Endothelial cell of umbilical vein (primary cell): ENCODE measurements around the gene KRTAP2-1. TPM values are rescaled to one million over a fixed set of nuclear protein-coding genes. Genes with fewer than 3 reads are reported as not detected.

ENCODE experiments used
- BruUV-seq: library from RNA; stranded (reverse); fragments of 400-500 nt; replicated peaks from 2 replicates; lab custom pipeline; 2021; lab: Mats Ljungman, UMichigan
- CTCF ChIA-PET: fragments of 300-600, 350-600 bp; sonication (Branson Sonifier 250); formaldehyde crosslinking; loops from one replicate; lab custom pipeline; 2021; ENCODE audit warnings: antibody characterized with exemption, inconsistent platforms; lab: Charles Lee
- POLR2A ChIA-PET: fragments of 300-600, 350-600 bp; sonication (Branson Sonifier 250); formaldehyde crosslinking; loops from one replicate; lab custom pipeline; 2021; ENCODE audit warnings: antibody characterized with exemption, inconsistent platforms; lab: Charles Lee
- DNase-seq: peaks from one replicate; pipeline ENCODE4 v3.0.0-alpha.2; 2011; ENCODE audit warnings: low read depth, low spot score
- FAIRE-seq: peaks from 2 replicates; lab custom pipeline; 2011; peaks lifted over from hg19 to GRCh38; lab: Jason Lieb, UNC
- H2AFZ ChIP-seq: 2 replicates; pipeline ENCODE4 v1.6.0; 2012; ENCODE audit warnings: low read depth, low read length, control low read depth, inconsistent platforms
- H3K27ac ChIP-seq: 2 replicates; pipeline ENCODE4 v1.5.1; 2011; ENCODE audit warnings: low read depth, mild to moderate bottlenecking, control low read depth, low read length, moderate library complexity; ENCODE audit not compliant: insufficient read depth
- H3K27me3 ChIP-seq, 2 experiments: 2 replicates each; pipeline versions ENCODE4 v1.6.0 to v1.6.1; 2011; ENCODE audit warnings: low read length in 2 of 2, mixed read lengths in 1 of 2; ENCODE audit not compliant: control insufficient read depth in 2 of 2, insufficient read depth in 2 of 2
- H3K36me3 ChIP-seq, 2 experiments: 2 replicates in 1 of 2; 3 replicates in 1 of 2; pipeline ENCODE4 v1.5.1; 2011; ENCODE audit warnings: low read length in 2 of 2, mild to moderate bottlenecking in 1 of 2, moderate library complexity in 1 of 2; ENCODE audit not compliant: control insufficient read depth in 2 of 2, insufficient read depth in 2 of 2; ENCODE audit errors: extremely low read depth in 1 of 2
- H3K4me1 ChIP-seq: 3 replicates; pipeline ENCODE4 v1.5.1; 2011; ENCODE audit warnings: mild to moderate bottlenecking, low read length; ENCODE audit not compliant: control insufficient read depth, insufficient read depth; ENCODE audit errors: extremely low read depth
- H3K4me2 ChIP-seq: 2 replicates; pipeline ENCODE4 v1.6.1; 2011; ENCODE audit warnings: low read length, control low read depth, mixed read lengths; ENCODE audit not compliant: insufficient read depth
- H3K4me3 ChIP-seq, 3 experiments: fragments of 200-600 bp in 1 of 3; sonication (generic), shearing (Covaris generic) in 1 of 3; replicated peaks in 1 of 3; 2 replicates each; pipeline ENCODE4 v1.5.1; 2011 to 2016; ENCODE audit warnings: control low read depth in 3 of 3, low read length in 3 of 3, mild to moderate bottlenecking in 2 of 3, inconsistent platforms in 1 of 3, low read depth in 1 of 3, moderate library complexity in 1 of 3; ENCODE audit not compliant: insufficient read depth in 1 of 3
- H3K79me2 ChIP-seq: 2 replicates; pipeline ENCODE4 v1.6.0; 2012; ENCODE audit warnings: low read length, inconsistent platforms; ENCODE audit not compliant: control insufficient read depth, insufficient read depth
- H3K9ac ChIP-seq: replicated peaks from 2 replicates; pipeline ENCODE3; 2011; ENCODE audit warnings: low read length, control low read depth; ENCODE audit not compliant: insufficient read depth; ENCODE audit errors: extremely low read depth
- H3K9me1 ChIP-seq: replicated peaks from 3 replicates; pipeline ENCODE4 v1.6.0; 2011; ENCODE audit warnings: mild to moderate bottlenecking, low read length; ENCODE audit not compliant: control insufficient read depth, insufficient read depth; ENCODE audit errors: extremely low read depth
- H3K9me3 ChIP-seq: replicated peaks from 2 replicates; pipeline ENCODE4 v1.5.1; 2012; ENCODE audit warnings: low read length, inconsistent platforms; ENCODE audit not compliant: control insufficient read depth, insufficient read depth
- H4K20me1 ChIP-seq: replicated peaks from 2 replicates; pipeline ENCODE3; 2011; ENCODE audit warnings: mild to moderate bottlenecking, low read length; ENCODE audit not compliant: control insufficient read depth, insufficient read depth; ENCODE audit errors: extremely low read depth
- EZH2 ChIP-seq: IDR thresholded peaks from 2 replicates; pipeline ENCODE4 v1.6.1; 2012; ENCODE audit warnings: borderline replicate concordance, low read depth, mild to moderate bottlenecking, moderate library complexity, low read length, inconsistent platforms; ENCODE audit not compliant: severe bottlenecking
- FOS ChIP-seq: IDR thresholded peaks from 2 replicates; pipeline ENCODE4 v1.6.1; 2011; ENCODE audit warnings: mild to moderate bottlenecking, low read length, moderate library complexity, borderline replicate concordance; ENCODE audit not compliant: insufficient read depth
- GATA2 ChIP-seq: IDR thresholded peaks from 2 replicates; pipeline ENCODE4 v1.7.0; 2011; ENCODE audit warnings: low read depth, mild to moderate bottlenecking, moderate library complexity, mixed read lengths, low read length; ENCODE audit not compliant: insufficient read length, insufficient read depth
- JUN ChIP-seq: IDR thresholded peaks from 2 replicates; pipeline ENCODE4 v1.6.1; 2011; ENCODE audit warnings: borderline replicate concordance, low read depth; ENCODE audit not compliant: insufficient read length, insufficient read depth
- MAX ChIP-seq: IDR thresholded peaks from 2 replicates; pipeline ENCODE4 v1.6.1; 2011; ENCODE audit not compliant: insufficient read depth, insufficient read length
- MYC ChIP-seq: IDR thresholded peaks from one replicate; pipeline ENCODE4 v1.6.1; 2011; ENCODE audit warnings: mild to moderate bottlenecking, low read depth, low read length
- POLR2A ChIP-seq: IDR thresholded peaks from 2 replicates; pipeline ENCODE4 v1.6.1; 2012; ENCODE audit warnings: low read depth, mild to moderate bottlenecking, control low read depth, low read length
- POLR2AphosphoS5 ChIP-seq: IDR thresholded peaks from 2 replicates; pipeline ENCODE4 v1.6.1; 2012; ENCODE audit warnings: low read depth, mild to moderate bottlenecking, control low read depth, low read length, moderate library complexity; ENCODE audit not compliant: insufficient read depth
- dilution Hi-C: fragments of 300-500 bp; cut with MboI; formaldehyde crosslinking; loops from one replicate; pipeline ENCODE4 v1.15.0; 2019; ENCODE audit warnings: low sequenced_read_pairs; ENCODE audit not compliant: extremely low pct_ligation_motif_present
- intact Hi-C: fragments of 100-400 bp; cut with micrococcal nuclease; formaldehyde crosslinking; loops from one replicate; pipeline ENCODE4 v1.10.0; 2022
- polyA plus RNA-seq, 4 experiments: library from polyadenylated mRNA; depleted of rRNA in 3 of 4; stranded (reverse) in 3 of 4; unstranded in 1 of 4; fragments of >200 nt; gene quantifications; 2 replicates each; pipeline versions ENCODE4 v1.2.1 to v1.2.3, GENCODE V29; 2011 to 2012; ENCODE audit warnings: missing spikeins in 1 of 4
- total RNA-seq: library from RNA; stranded (reverse); gene quantifications from 2 replicates; pipeline ENCODE4 v1.2.3, GENCODE V29; 2021
- TF ChIP-seq, protein P1 (sequence below), 2 donors: IDR thresholded peaks; 1 replicate in 1 of 2; 2 replicates in 1 of 2; pipeline ENCODE4 v1.5.1; 2011; ENCODE audit warnings: low read length in 2 of 2, mild to moderate bottlenecking in 2 of 2, moderate library complexity in 2 of 2, control low read depth in 1 of 2, inconsistent platforms in 1 of 2, low read depth in 1 of 2; ENCODE audit not compliant: insufficient read depth in 1 of 2; ENCODE audit errors: extremely low read depth in 1 of 2

Gene KRTAP2-1
- total and polyA plus RNA-seq, 2 donors (not counting 3 experiments of a cell fraction or from before 2014, with no cell fraction given), result not detected

- no peaks in the 10 kb centered on the region for H4K20me1 ChIP-seq
- H3K27me3 ChIP-seq, result peaks cover 0 to 1% of the 10 kb centered on the region in 2 experiments
- no TSS peak for BruUV-seq
- H3K79me2 ChIP-seq, result no peaks in the 10 kb centered on the region
- H3K9me3 ChIP-seq, result no peaks in the 10 kb centered on the region
- intact Hi-C loops (no loop called here), dilution Hi-C loops (no loop called here)
- DNase-seq, result no peak
- H3K4me1 ChIP-seq, result no peaks in the 10 kb centered on the region
- H3K27ac ChIP-seq, result no peak overlapping the region
- H3K4me3 ChIP-seq, result no peak overlapping the region
- no peak for FAIRE-seq
- no peak overlapping the region for H3K4me2 ChIP-seq
- no peak overlapping the region for H3K9ac ChIP-seq
- ChIA-PET POLR2A (no interaction called here), CTCF (no interaction called here)
- H2AFZ ChIP-seq, result no peak overlapping the region
- H3K36me3 ChIP-seq, result no peaks in the 10 kb centered on the region
- H3K9me1 ChIP-seq, result no peaks in the 10 kb centered on the region
- TF ChIP-seq GATA2, result no peak
- TF ChIP-seq, protein P1, sequence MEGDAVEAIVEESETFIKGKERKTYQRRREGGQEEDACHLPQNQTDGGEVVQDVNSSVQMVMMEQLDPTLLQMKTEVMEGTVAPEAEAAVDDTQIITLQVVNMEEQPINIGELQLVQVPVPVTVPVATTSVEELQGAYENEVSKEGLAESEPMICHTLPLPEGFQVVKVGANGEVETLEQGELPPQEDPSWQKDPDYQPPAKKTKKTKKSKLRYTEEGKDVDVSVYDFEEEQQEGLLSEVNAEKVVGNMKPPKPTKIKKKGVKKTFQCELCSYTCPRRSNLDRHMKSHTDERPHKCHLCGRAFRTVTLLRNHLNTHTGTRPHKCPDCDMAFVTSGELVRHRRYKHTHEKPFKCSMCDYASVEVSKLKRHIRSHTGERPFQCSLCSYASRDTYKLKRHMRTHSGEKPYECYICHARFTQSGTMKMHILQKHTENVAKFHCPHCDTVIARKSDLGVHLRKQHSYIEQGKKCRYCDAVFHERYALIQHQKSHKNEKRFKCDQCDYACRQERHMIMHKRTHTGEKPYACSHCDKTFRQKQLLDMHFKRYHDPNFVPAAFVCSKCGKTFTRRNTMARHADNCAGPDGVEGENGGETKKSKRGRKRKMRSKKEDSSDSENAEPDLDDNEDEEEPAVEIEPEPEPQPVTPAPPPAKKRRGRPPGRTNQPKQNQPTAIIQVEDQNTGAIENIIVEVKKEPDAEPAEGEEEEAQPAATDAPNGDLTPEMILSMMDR (IDR thresholded peaks at IDR 0.05; ENCODE audit: extremely low read depth in 1 of 2, insufficient read depth in 1 of 2, low read depth in 1 of 2, low read length in 2 of 2), result no peak
- no peak for TF ChIP-seq MAX
- TF ChIP-seq EZH2, result no peak
- TF ChIP-seq POLR2AphosphoS5, result no peak
- no peak for TF ChIP-seq JUN
- no peak for TF ChIP-seq POLR2A
- TF ChIP-seq MYC, result no peak
- TF ChIP-seq FOS, result no peak
These were observed 37.8 kb downstream of the KRTAP2-1 start for GRCh38 chr17:41009301-41009760.
